DMS53 treated with DMSO at 0.1 percent for 48 hours (cell line): ENCODE data around the gene MAP3K12.
A peak's percentile ranks its signal among the peaks of the same experiment; 100 is the strongest.
"Not testable (repeated sequence)": the region's sequence is repeated elsewhere in the genome, so short reads cannot be mapped to it uniquely, and the experiment has no call there.

Experiments used
- DNase-seq: peaks from one replicate; lab custom pipeline; 2025; ENCODE audit not compliant: unreplicated experiment; lab: John Stamatoyannopoulos, UW

The MAP3K12 gene

DNA sequence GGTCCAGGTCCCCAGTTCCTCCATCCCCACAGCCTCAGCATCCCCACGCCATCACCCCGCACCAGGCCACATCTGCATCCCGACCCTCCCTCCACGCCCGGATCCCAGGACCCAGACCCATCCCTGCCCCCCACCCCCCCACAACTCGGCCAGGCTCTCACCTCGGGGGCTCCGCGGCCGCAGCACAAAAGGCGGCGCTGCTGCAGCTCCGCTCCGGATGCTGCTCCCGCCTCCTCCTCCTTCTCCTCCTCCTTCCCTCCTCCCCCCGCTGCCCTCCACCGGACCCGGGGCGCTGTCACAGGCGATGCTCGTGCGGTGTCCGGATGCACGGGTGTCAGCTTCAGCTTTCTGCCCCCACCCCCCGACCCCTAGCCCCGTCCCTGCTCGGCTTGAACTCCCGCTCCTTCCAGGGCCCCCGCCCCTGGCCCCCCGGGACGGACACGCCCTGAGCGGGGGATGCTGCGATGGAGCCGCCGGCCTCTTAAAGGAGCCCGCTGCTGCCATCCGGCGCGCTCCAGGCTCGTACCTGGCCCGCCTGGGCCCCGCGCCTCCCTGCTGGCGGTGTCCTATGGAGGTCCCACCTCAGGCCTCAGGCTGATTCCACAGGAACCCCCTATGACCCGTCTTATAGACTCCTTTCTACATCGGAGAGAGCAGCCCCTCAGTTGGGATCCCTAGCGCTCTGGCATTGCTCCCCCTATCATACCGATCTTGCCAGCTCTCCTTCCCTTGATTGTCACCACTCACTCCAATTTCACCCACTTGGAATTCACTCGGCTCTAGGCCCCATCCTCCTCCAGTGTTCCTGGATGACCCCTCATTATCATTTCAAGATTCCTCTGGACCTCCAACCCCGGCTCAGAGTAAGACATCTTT is at the start of gene MAP3K12:
TSS of gene MAP3K12 (minus strand) at position 193 of the 876 bp plus-strand sequence. CDS start 12,067 bp downstream, outside the sequence.
- DNase-seq = peak; percentile 26

GRCh38 chr12:53548354-53548753 is 49.1 kb upstream of the MAP3K12 start:
- not testable (repeated sequence) for DNase-seq

GRCh38 chr12:53543539-53543938 is 44.3 kb upstream of the MAP3K12 start:
- DNase-seq = no peak

DNA sequence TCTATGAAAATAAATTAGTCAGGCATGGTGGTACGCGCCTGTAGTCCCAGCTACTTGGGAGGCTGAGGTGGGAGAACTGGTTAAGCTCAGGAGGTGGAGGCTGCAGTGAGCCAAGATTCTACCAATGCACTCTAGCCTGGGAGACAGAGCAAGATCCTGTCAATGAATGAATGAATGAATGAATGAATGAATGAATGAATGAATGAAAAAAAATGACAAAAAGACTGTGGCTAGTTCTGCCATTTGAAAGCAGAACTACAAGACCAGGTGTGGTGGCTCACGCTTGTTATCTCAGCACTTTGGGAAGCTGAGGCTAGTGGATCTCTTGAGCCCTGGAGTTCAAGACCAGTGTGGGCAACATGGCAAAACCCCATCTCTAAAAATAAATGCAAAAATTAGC is 40.3 kb upstream of the MAP3K12 start:
- no peak for DNase-seq

GRCh38 chr12:53538209-53538689 is 39.0 kb upstream of the MAP3K12 start:
- peak; percentile 82 for DNase-seq

- DNase-seq = no peak
These were observed 37.7 kb upstream of the MAP3K12 start for GRCh38 chr12:53536962-53537361.

DNA sequence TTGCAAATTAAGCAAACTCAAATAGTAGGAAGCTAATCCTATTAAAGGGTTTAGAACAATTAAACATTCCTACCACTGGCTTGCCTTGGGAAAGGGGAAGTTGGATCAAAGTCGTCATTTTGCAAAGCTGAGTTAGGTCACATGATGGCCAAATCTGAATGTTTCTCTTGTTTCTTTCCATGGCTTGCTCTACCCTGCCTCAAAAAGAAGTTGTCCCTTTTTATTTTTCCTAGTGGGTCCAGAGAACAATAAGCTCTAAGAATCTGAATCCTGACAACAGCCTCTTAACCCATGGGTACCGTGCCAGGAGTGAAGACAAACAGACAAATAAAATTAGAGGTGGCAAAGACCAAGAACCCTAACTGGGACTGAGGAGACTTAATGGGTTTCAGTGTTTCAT is 34.2 kb upstream of the MAP3K12 start:
- no peak for DNase-seq

DNA sequence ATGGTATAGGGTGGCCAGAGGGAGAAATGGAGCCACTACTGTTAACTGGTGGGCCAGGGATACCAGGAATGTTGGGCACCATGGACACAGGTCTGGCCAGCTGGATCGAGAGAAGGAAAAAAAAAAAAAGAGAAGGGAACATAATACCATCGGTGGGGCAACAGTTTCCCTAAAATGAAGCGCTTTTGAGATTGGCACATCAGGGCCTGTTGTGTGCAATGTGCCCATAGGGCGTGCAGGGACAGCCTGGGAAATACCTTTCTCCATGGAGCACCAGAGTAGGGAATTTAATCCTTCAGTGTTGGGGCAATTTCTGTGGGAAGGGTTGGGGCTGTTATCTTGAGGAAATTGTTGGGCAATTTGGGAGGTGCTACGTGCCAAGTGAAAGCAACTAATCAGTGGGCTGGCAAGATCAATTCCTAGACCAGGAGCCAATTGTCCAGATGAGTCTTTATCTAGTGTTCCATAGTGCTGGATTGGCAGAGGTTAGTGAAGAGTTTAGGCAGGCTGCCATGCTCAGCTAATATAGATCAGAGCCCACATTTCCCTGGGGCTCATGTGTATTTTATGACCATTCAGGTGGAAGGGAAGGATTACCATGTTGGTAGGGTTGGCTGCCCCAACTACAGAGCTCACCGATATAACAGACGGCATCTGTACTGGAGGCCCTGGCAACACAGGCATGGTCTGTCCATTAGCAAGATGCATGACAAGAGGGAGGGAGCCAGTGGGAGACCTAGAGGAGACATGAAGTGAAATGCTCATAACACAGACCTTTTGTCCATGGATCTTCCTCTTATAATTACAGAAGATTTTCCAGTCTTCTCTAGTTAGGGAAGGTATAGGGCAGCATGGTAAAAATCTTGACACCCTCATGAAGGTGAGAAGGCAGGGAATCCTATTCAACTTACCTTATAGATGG is 33.5 kb upstream of the MAP3K12 start:
- no peak for DNase-seq

DNA sequence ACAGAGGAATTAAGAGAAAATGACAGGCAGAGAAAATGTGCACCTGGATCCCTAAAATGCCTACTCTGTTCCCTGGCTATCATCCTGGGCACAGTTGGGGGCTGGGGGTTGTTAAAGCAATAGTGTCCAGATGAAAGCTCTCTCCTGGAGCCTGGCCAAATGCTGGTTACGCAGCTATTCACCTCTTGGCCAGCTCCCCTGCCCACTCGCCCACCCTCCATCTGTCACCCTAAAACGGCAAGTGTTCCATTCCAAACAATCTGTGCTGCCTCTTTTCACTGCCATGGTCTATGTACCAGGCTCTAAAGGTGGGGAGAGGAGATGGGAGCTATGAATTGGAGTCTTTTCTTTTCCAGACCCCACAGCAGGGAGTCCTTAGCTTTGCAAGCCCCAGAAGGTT is 32.8 kb upstream of the MAP3K12 start:
- no peak for DNase-seq

DNA sequence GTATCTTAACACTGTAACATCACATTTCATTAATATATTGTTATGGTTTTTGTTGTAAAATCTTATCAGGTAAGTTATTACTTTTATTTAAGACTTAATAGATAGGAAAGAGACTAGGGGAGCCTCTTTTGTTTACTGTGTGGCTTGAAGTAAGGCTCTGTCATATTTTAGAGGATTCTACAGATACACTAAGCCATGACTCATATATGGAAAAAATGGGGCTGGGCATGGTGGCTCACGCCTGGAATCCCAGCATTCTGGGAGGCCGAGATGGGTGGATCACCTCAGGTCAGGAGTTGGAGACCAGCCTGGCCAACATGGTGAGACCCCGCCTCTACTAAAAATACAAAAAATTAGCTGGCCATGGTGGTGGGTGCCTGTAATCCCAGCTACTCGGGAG is 31.7 kb upstream of the MAP3K12 start:
- DNase-seq = no peak

DNA sequence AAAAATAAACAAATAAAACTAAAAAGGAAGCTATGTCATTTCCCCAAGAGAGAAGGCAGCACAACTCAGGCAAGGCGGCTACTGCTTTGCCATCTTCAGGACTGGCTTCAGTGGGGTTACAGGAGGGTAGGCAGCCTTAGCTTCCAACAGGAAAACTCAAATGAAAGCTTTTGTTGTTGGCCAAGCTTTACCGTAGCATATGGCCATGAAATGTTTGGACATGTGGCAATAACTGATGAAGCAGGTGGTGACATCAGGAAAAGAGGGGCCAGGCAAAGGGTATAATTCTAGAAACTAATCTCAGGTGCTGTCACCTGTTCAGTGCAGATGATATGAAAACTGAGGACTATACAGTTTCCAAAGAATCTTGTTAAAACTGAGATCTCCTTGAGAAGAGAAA is 30.8 kb upstream of the MAP3K12 start:
- no peak for DNase-seq

DNA sequence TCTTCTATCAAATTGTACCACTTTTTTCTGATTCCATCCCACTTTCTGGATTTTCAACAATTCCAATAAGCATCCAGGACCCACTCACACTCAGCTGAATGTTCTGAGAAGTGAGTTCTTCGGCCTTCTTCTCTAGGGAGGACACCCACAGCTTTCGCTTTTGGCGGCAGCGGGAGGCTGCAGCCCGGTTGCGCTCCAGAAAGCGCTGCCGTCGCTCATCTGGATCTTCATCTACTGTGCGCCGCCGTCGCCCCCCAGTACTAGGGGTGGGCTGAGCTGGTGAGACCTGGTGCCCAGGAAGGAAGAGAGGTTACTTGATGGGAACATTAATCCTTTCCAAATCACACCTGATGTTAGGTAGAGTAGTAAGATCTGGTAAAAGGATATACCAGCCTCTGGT is 25.2 kb upstream of the MAP3K12 start:
- no peak for DNase-seq

GRCh38 chr12:53523131-53523530 is 23.9 kb upstream of the MAP3K12 start:
- no peak for DNase-seq

GRCh38 chr12:53518381-53518780 is 19.1 kb upstream of the MAP3K12 start:
- DNase-seq = no peak

DNA sequence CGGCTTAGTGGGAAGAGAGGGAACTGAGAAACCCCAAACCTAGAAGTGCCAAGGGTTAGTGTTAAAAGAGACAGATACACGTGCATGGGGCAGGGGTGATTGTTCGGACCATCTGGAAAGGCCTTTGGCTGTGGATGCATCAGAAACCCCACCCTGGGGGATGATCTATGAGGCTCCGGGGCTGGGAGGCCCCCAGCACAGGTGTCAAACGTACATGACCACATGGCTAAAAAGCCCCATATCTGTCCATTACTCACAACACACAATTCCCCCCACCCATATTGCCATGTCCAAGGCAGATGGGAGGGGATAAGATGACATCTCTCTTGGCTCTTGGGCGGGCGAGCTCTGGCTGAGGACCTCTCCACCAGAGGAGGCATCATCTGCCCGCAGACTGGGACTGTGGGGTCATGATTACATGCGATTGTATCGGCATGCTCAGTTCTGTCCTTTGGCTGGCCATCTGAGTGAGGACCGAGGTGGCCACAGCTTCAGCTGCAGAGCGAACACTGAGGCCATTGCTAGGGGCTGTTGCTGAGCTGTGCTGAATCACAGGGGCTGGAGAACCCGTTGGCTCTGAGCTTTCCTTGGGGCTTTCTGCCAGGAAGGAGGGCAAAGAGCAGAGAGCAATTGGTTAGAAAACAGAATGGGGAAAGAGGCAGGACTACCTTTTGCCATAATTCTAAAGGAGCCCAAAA is 17.6 kb upstream of the MAP3K12 start:
- DNase-seq = no peak

- no peak for DNase-seq
These were observed 16.0 kb upstream of the MAP3K12 start for GRCh38 chr12:53515291-53515680.

DNA sequence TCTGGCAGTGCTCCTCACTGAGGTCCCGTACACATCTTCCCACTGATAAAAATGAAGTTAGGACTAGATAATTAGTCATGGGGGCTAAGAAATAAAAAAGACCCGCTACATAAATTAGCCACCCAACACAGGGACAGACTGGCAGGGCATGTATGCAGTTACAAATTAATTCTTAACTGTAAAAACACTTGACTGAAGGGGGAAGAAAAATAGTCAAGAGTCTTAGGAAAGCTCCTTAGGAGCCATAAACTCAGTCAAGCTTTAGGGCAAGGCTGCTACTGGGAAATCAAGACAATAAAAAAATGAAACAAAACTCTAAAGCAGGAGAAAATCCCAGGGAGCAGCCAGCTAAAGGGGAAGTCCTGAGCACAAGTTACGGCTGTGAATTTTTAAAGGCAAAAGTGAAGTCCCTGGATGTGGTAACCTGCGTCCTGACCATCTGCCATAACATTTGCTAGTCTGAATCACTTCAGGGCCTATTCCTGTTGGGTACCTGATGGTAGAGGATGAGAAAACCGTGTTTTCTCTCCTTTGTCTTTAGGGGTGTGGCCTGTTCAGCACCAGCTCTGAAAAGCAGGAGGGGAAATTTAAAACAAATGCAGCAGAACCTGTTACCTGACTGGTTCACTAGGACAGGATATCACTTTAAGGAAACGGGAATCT is 15.5 kb upstream of the MAP3K12 start:
- no peak for DNase-seq

DNA sequence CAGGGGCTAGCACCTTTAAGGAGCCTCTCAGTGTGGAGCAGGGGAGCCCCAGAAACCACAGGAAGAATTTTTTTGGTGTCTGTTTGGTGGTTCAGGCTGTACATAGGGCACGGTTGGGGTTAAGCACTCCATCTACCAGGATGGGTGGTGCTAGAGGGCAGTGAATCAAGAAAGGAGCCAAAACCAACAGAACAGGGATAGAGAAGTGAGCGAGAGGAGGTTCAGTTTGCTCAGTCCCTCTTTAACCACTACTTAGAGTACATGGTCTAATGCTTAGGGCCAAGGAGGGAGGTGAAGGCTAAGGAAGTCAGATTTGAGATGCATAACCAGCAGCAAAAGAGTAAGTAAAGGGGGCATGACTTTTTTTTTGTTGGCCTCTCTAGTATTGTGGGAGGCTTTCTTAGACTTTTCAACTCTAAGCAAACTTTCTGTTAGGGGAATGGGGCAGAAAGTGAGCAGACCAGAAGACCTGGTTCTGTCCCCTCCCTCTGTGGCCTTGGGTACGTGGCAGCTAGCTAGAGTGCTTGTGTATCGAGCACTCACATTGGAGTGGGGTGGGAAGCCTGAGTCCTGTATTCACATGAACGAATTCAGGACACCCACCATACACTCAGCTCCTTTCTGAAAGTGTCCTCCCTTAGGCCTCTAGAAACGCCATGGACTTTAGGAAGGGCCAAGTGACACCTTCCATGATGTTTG is 14.6 kb upstream of the MAP3K12 start:
- DNase-seq = no peak

- no peak for DNase-seq
These were observed 11.0 kb upstream of the MAP3K12 start for GRCh38 chr12:53510181-53510812.
